Ammon's horn (tissue), 1 donor: ENCODE measurements around the gene ANKRD53.
"Not testable (repeated sequence)": the region's sequence is repeated elsewhere in the genome, so short reads cannot be mapped to it uniquely, and the experiment has no call there.

ENCODE experiments used
- DNase-seq: peaks from one replicate; pipeline ENCODE4 v3.0.0-alpha.2; 2016; ENCODE audit warnings: low spot score

ANKRD53 gene

DNA sequence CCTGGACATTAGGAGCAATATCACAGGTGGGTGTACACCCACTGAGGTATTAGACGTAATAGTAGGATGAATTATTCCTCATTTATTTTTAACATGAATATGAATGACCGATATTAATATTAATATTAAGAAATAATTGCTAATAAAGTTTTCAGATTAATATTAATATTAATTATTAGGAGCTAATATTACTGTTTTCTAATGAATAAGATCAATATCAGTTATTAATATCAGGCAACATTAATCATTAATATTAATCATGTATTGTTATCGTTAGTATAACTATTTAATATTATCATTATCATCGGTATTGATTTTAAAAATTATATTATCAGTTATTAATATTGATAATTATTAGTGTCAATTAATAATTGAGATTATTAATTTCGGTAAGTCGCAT, 41.6 kb downstream of the ANKRD53 start:
- not testable (repeated sequence) for DNase-seq

- DNase-seq: not testable (repeated sequence)
Measured at GRCh38 chr2:71021394-71021793, 43.0 kb downstream of the ANKRD53 start.

DNA sequence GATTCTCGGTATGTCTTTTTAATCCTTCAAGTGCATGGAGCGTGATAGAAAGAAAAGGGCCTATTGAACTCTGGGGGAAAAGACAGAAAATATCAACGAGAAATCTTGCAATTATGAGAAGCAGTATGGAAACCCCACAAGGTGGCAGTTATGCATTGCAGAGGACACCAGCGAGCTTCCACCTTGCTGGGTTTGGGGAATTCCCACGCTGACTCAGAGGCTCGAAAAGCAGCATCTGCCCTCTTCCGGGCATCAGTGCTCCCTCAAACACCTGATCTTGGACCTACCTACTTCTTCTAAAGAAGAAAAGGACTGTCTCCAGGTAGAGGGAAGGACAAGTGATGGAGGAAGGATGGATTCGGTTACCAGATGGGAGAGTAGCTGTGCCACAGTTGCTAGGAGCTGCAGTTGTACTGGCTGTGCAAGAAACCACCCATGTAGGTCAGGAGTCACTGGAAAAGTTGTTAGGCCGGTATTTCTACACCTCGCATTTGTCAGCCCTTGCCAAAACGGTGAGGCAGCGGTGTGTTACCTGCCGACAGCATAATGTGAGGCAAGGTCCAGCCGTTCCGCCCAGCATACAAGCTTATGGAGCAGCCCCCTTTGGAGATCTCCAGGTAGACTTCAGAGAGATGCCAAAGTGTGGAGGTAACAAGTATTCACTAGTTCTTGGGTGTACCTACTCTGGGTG, 45.3 kb downstream of the ANKRD53 start:
- DNase-seq: not testable (repeated sequence)
